Measurements from ENCODE around the gene KIRREL3. TPM values are rescaled to one million over a fixed set of nuclear protein-coding genes. Genes with fewer than 3 reads are reported as not detected.

The KIRREL3 gene
- total RNA-seq, 1 donor from 2014 or later: 0.26 TPM

- Mint-ChIP-seq H3K27ac (no peak overlapping the region), H3K27me3 (no peaks in the 10 kb centered on the region)
Measured at GRCh38 chr11:126393143-126393542, 607.4 kb downstream of the KIRREL3 start.

GRCh38 chr11:126392633-126393013 lies 607.9 kb downstream of the KIRREL3 start:
- no peak for TF ChIP-seq CTCF (IDR thresholded peaks at IDR 0.05; ENCODE audit: unreplicated experiment)
- Mint-ChIP-seq H3K4me1 (ENCODE audit: low read depth) (no peaks in the 10 kb centered on the region), H3K27me3 (no peaks in the 10 kb centered on the region)

More at GRCh38 chr11:126393143-126393542, 607.4 kb downstream of the KIRREL3 start:
- DNase-seq (ENCODE audit: low spot score, unreplicated experiment): no peak
- Mint-ChIP-seq H3K4me3 (ENCODE audit: low read depth) (no peak overlapping the region), H3K4me1 (ENCODE audit: low read depth) (no peaks in the 10 kb centered on the region), H3K36me3 (ENCODE audit: insufficient read depth) (no peaks in the 10 kb centered on the region), H3K9me3 (ENCODE audit: low read depth) (no peaks in the 10 kb centered on the region)
- TF ChIP-seq CTCF (IDR thresholded peaks at IDR 0.05; ENCODE audit: unreplicated experiment): no peak

GRCh38 chr11:126391970-126392632 lies 608.5 kb downstream of the KIRREL3 start:
- no peaks in the 10 kb centered on the region for H3K9me3 Mint-ChIP-seq (ENCODE audit: low read depth)
- no peaks in the 10 kb centered on the region for H3K27me3 Mint-ChIP-seq
- no peaks in the 10 kb centered on the region for H3K36me3 Mint-ChIP-seq (ENCODE audit: insufficient read depth)
- no peak for TF ChIP-seq CTCF (IDR thresholded peaks at IDR 0.05; ENCODE audit: unreplicated experiment)
- H3K27ac Mint-ChIP-seq: no peak overlapping the region
- no peak for DNase-seq (ENCODE audit: low spot score, unreplicated experiment)
- no peaks in the 10 kb centered on the region for H3K4me1 Mint-ChIP-seq (ENCODE audit: low read depth)
- H3K4me3 Mint-ChIP-seq (ENCODE audit: low read depth): no peak overlapping the region

More at GRCh38 chr11:126392633-126393013, 607.9 kb downstream of the KIRREL3 start:
- no peak for DNase-seq (ENCODE audit: low spot score, unreplicated experiment)
- no peaks in the 10 kb centered on the region for H3K9me3 Mint-ChIP-seq (ENCODE audit: low read depth)
- no peaks in the 10 kb centered on the region for H3K36me3 Mint-ChIP-seq (ENCODE audit: insufficient read depth)
- no peak overlapping the region for H3K4me3 Mint-ChIP-seq (ENCODE audit: low read depth)
- H3K27ac Mint-ChIP-seq: no peak overlapping the region

- Mint-ChIP-seq H3K27ac (no peak overlapping the region), H3K27me3 (no peaks in the 10 kb centered on the region), H3K4me1 (ENCODE audit: low read depth) (peaks cover 4% of the 10 kb centered on the region), H3K36me3 (ENCODE audit: insufficient read depth) (no peaks in the 10 kb centered on the region), H3K4me3 (ENCODE audit: low read depth) (no peak overlapping the region), H3K9me3 (ENCODE audit: low read depth) (no peaks in the 10 kb centered on the region)
- TF ChIP-seq CTCF (IDR thresholded peaks at IDR 0.05; ENCODE audit: unreplicated experiment): no peak
- DNase-seq (ENCODE audit: low spot score, unreplicated experiment): no peak
Measured at GRCh38 chr11:126391286-126391954, 609.1 kb downstream of the KIRREL3 start.

GRCh38 chr11:126390272-126390867 lies 610.2 kb downstream of the KIRREL3 start:
- TF ChIP-seq CTCF (IDR thresholded peaks at IDR 0.05; ENCODE audit: unreplicated experiment): no peak
- H3K9me3 Mint-ChIP-seq (ENCODE audit: low read depth): no peaks in the 10 kb centered on the region
- H3K27me3 Mint-ChIP-seq: no peaks in the 10 kb centered on the region
- H3K36me3 Mint-ChIP-seq (ENCODE audit: insufficient read depth): no peaks in the 10 kb centered on the region
- no peak overlapping the region for H3K27ac Mint-ChIP-seq
- no peak overlapping the region for H3K4me3 Mint-ChIP-seq (ENCODE audit: low read depth)
- peaks cover 4% of the 10 kb centered on the region for H3K4me1 Mint-ChIP-seq (ENCODE audit: low read depth)
- DNase-seq (ENCODE audit: low spot score, unreplicated experiment): no peak

Data from progenitor cell of endocrine pancreas (in vitro differentiated cells).